ENCODE results near the gene GRK4. TPM values are rescaled to one million over a fixed set of nuclear protein-coding genes. Genes with fewer than 3 reads are reported as not detected.
A peak's percentile ranks its signal among the peaks of the same experiment; 100 is the strongest.

The GRK4 gene
- total and polyA plus RNA-seq, 7 donors: 0.60 to 10.2 (median 3.9) TPM

GRCh38 chr4:3071811-3072210, 108.4 kb downstream of the GRK4 start:
- H3K27ac ChIP-seq: no peak overlapping the region
- no peak for DNase-seq
- intact Hi-C loops (cut with DNase I): loop anchor here (10.0 kb wide), 3 partner anchors 107 to 317 kb away; partner anchors contain the start of genes GRK4, NOP14, RGS12 and TNIP2
- H3K4me1 ChIP-seq: peaks cover 0 to 23% (median 21%) of the 10 kb centered on the region in 4 donors
- TF ChIP-seq CTCF (IDR thresholded peaks at IDR 0.05): no peak
- no peak for TF ChIP-seq EP300 (IDR thresholded peaks at IDR 0.05)
- no peak for TF ChIP-seq POLR2AphosphoS5 (IDR thresholded peaks at IDR 0.05)
- no peak for TF ChIP-seq POLR2A (IDR thresholded peaks at IDR 0.05)
- H3K36me3 ChIP-seq: no peaks in the 10 kb centered on the region
- H3K9me3 ChIP-seq: no peaks in the 10 kb centered on the region
- H3K4me3 ChIP-seq: no peak overlapping the region
- WGBS, 2 donors: 88 to 90% methylated on average over 7 of the region's 7 CpGs
- H3K27me3 ChIP-seq: no peaks in the 10 kb centered on the region

DNA sequence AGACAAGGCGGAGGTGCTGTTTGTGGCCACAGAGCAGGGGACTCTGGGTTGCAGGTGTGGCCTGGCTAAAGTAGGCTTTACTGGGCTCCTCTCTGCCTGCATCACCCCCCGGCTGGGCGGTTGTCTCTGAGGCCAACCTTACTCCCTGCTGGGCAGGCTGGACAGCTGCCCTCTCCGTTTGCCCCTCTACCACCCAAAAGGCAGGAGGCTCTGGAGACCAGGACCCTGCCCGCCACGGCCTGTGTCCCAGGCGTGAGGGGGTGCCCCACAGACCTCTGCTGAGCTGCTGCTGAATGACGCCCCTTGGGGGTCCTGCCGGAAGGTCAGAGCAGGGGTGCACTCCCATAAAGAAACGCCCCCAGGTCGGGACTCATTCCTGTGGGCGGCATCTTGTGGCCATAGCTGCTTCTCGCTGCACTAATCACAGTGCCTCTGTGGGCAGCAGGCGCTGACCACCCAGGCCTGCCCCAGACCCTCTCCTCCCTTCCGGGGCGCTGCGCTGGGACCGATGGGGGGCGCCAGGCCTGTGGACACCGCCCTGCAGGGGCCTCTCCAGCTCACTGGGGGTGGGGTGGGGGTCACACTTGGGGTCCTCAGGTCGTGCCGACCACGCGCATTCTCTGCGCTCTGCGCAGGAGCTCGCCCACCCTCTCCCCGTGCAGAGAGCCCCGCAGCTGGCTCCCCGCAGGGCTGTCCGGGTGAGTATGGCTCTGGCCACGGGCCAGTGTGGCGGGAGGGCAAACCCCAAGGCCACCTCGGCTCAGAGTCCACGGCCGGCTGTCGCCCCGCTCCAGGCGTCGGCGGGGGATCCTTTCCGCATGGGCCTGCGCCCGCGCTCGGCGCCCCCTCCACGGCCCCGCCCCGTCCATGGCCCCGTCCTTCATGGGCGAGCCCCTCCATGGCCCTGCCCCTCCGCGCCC, 110.0 kb downstream of the GRK4 start:
- Histone ChIP-seq H3K4me1 (peaks cover 0 to 31% (median 21%) of the 10 kb centered on the region in 4 donors), H3K27me3 (no peaks in the 10 kb centered on the region), H3K27ac (peak overlapping the region; percentile 57 to 90 (median 76)), H3K36me3 (no peaks in the 10 kb centered on the region), H3K4me3 (peak overlapping the region; percentile 69 to 86 (median 82)), H3K9me3 (no peaks in the 10 kb centered on the region)
- intact Hi-C loops (cut with DNase I): loop anchor here (10.0 kb wide), 3 partner anchors 109 to 319 kb away; partner anchors contain the start of genes GRK4, NOP14, RGS12 and TNIP2
- WGBS, 2 donors: 7 to 11% methylated on average over 54 of the region's 54 CpGs
- TF ChIP-seq EP300 (IDR thresholded peaks at IDR 0.05): no peak
- TF ChIP-seq CTCF (IDR thresholded peaks at IDR 0.05): no peak
- TF ChIP-seq POLR2AphosphoS5 (IDR thresholded peaks at IDR 0.05): peak in 2 of 4 donors; percentile 53 to 72
- TF ChIP-seq POLR2A (IDR thresholded peaks at IDR 0.05): peak in 1 of 2 donors; percentile 14
- DNase-seq: peak; percentile 74

DNA sequence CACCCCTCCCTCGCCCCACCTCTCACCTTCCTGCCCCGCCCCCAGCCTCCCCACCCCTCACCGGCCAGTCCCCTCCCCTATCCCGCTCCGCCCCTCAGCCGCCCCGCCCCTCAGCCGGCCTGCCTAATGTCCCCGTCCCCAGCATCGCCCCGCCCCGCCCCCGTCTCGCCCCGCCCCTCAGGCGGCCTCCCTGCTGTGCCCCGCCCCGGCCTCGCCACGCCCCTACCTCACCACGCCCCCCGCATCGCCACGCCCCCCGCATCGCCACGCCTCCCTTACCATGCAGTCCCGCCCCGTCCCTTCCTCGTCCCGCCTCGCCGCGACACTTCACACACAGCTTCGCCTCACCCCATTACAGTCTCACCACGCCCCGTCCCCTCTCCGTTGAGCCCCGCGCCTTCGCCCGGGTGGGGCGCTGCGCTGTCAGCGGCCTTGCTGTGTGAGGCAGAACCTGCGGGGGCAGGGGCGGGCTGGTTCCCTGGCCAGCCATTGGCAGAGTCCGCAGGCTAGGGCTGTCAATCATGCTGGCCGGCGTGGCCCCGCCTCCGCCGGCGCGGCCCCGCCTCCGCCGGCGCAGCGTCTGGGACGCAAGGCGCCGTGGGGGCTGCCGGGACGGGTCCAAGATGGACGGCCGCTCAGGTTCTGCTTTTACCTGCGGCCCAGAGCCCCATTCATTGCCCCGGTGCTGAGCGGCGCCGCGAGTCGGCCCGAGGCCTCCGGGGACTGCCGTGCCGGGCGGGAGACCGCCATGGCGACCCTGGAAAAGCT, 110.9 kb downstream of the GRK4 start, which contains the start of the genes HTT and HTT-AS:
TSS of gene HTT (plus strand) at position 604 of the 768 bp plus-strand sequence. CDS start at position 749, 145 bp downstream.
TSS of gene HTT-AS (minus strand) at position 461 of the 768 bp plus-strand sequence.
- TF ChIP-seq CTCF (IDR thresholded peaks at IDR 0.05) (no peak), POLR2AphosphoS5 (IDR thresholded peaks at IDR 0.05) (peak; percentile 69 to 93 (median 86)), POLR2A (IDR thresholded peaks at IDR 0.05) (peak; percentile 49 to 62)
- Histone ChIP-seq H3K27ac (peak within 1 kb of the TSS; percentile 86 to 91 (median 89)), H3K4me1 (peaks cover 0 to 31% (median 21%) of the 10 kb centered on the region in 4 donors), H3K9me3 (no peaks in the 10 kb centered on the region), H3K36me3 (no peaks in the 10 kb centered on the region), H3K27me3 (no peaks in the 10 kb centered on the region), H3K4me3 (peak within 1 kb of the TSS; percentile 80 to 86 (median 82))
- DNase-seq: peak; percentile 98
- 1% methylated on average over 81 of the region's 81 CpGs for WGBS, 2 donors
- intact Hi-C loops (cut with DNase I): loop anchor here (10.0 kb wide), 3 partner anchors 109 to 319 kb away; partner anchors contain the start of genes GRK4, NOP14, RGS12 and TNIP2

DNA sequence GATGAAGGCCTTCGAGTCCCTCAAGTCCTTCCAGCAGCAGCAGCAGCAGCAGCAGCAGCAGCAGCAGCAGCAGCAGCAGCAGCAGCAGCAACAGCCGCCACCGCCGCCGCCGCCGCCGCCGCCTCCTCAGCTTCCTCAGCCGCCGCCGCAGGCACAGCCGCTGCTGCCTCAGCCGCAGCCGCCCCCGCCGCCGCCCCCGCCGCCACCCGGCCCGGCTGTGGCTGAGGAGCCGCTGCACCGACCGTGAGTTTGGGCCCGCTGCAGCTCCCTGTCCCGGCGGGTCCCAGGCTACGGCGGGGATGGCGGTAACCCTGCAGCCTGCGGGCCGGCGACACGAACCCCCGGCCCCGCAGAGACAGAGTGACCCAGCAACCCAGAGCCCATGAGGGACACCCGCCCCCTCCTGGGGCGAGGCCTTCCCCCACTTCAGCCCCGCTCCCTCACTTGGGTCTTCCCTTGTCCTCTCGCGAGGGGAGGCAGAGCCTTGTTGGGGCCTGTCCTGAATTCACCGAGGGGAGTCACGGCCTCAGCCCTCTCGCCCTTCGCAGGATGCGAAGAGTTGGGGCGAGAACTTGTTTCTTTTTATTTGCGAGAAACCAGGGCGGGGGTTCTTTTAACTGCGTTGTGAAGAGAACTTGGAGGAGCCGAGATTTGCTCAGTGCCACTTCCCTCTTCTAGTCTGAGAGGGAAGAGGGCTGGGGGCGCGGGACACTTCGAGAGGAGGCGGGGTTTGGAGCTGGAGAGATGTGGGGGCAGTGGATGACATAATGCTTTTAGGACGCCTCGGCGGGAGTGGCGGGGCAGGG, 111.7 kb downstream of the GRK4 start:
- intact Hi-C loops (cut with DNase I): loop anchor here (10.0 kb wide), 3 partner anchors 110 to 320 kb away; partner anchors contain the start of genes GRK4, NOP14, RGS12 and TNIP2

More for the DNA sequence above, 111.7 kb downstream of the GRK4 start:
- TF ChIP-seq POLR2A (IDR thresholded peaks at IDR 0.05) (no peak), POLR2AphosphoS5 (IDR thresholded peaks at IDR 0.05) (peak in 2 of 4 donors; percentile 41 to 75)
- Histone ChIP-seq H3K9me3 (no peaks in the 10 kb centered on the region), H3K27me3 (no peaks in the 10 kb centered on the region), H3K36me3 (no peaks in the 10 kb centered on the region), H3K4me1 (peaks cover 0 to 31% (median 21%) of the 10 kb centered on the region in 4 donors), H3K27ac (peak overlapping the region; percentile 86 to 91 (median 89)), H3K4me3 (peak overlapping the region; percentile 80 to 86 (median 82))
- DNase-seq: peak; percentile 73
- WGBS, 2 donors: 0 to 1% methylated on average over 60 of the region's 60 CpGs
